Endothelial cell of umbilical vein (primary cell): Measurements from ENCODE around the gene LATS2.

ENCODE experiments used
- CTCF ChIP-seq, 2 donors: IDR thresholded peaks; 1 replicate in 1 of 2; 2 replicates in 1 of 2; pipeline ENCODE4 v1.5.1; 2011; ENCODE audit warnings: low read length in 2 of 2, mild to moderate bottlenecking in 2 of 2, moderate library complexity in 2 of 2, control low read depth in 1 of 2, inconsistent platforms in 1 of 2, low read depth in 1 of 2; ENCODE audit not compliant: insufficient read depth in 1 of 2; ENCODE audit errors: extremely low read depth in 1 of 2
- POLR2A ChIP-seq: IDR thresholded peaks from 2 replicates; pipeline ENCODE4 v1.6.1; 2012; ENCODE audit warnings: low read depth, mild to moderate bottlenecking, control low read depth, low read length

- TF ChIP-seq CTCF (IDR thresholded peaks at IDR 0.05; ENCODE audit: extremely low read depth in 1 of 2, insufficient read depth in 1 of 2, low read depth in 1 of 2, low read length in 2 of 2) (no peak), POLR2A (no peak)
Observed at GRCh38 chr13:21055016-21055415, 6.4 kb downstream of the LATS2 start.
